ENCODE measurements around the gene ASF1B.

The ASF1B gene

GRCh38 chr19:14106840-14107239 is 29.5 kb downstream of the ASF1B start:
- no peak for DNase-seq

- DNase-seq = no peak
These were observed 30.7 kb downstream of the ASF1B start for GRCh38 chr19:14105680-14106079.

GRCh38 chr19:14103310-14103709 is 33.1 kb downstream of the ASF1B start:
- no peak for DNase-seq

GRCh38 chr19:14102756-14103155 is 33.6 kb downstream of the ASF1B start:
- DNase-seq = no peak

- no peak for DNase-seq
These were observed 34.2 kb downstream of the ASF1B start for GRCh38 chr19:14102102-14102696.

GRCh38 chr19:14101003-14101545 is 35.3 kb downstream of the ASF1B start:
- DNase-seq = no peak

- no peak for DNase-seq
These were observed 38.7 kb downstream of the ASF1B start for GRCh38 chr19:14097532-14098151.

- DNase-seq = no peak
These were observed 40.0 kb downstream of the ASF1B start for GRCh38 chr19:14096272-14096992.

GRCh38 chr19:14094854-14095253 is 41.5 kb downstream of the ASF1B start:
- DNase-seq = no peak

GRCh38 chr19:14093117-14093823 is 43.1 kb downstream of the ASF1B start:
- no peak for DNase-seq

GRCh38 chr19:14091813-14092462 is 44.5 kb downstream of the ASF1B start:
- DNase-seq = peak in 1 of 2 donors; percentile 55

GRCh38 chr19:14091081-14091812 is 45.1 kb downstream of the ASF1B start:
- DNase-seq = peak; percentile 63 to 71

GRCh38 chr19:14090509-14091080 is 45.8 kb downstream of the ASF1B start, which contains the start of gene SAMD1:
Gene SAMD1 (minus strand): TSS chr19:14090751.
- peak; percentile 89 for DNase-seq

- peak; percentile 44 to 48 for DNase-seq
These were observed 46.5 kb downstream of the ASF1B start for GRCh38 chr19:14089662-14090508.

- DNase-seq = peak in 1 of 2 donors; percentile 26
These were observed 47.1 kb downstream of the ASF1B start for GRCh38 chr19:14089412-14089661.

- no peak for DNase-seq
These were observed 47.6 kb downstream of the ASF1B start for GRCh38 chr19:14088634-14089411.

GRCh38 chr19:14086098-14086497 is 50.3 kb downstream of the ASF1B start:
- DNase-seq = no peak

- DNase-seq = no peak
These were observed 50.9 kb downstream of the ASF1B start, which contains the start of gene C19orf67 for GRCh38 chr19:14085309-14085995. Gene C19orf67 (minus strand): TSS chr19:14085783. CDS start chr19:14085627, 156 bp downstream.

- no peak for DNase-seq
These were observed 53.8 kb downstream of the ASF1B start for GRCh38 chr19:14082675-14082960.
